DND-41 (cell line): ENCODE data around the gene ZNF143.

ENCODE experiments used
- EZH2 ChIP-seq: IDR thresholded peaks from 3 replicates; pipeline ENCODE4 v1.6.1; 2012; ENCODE audit warnings: borderline replicate concordance, low read depth, mild to moderate bottlenecking, moderate library complexity, low read length, inconsistent platforms; ENCODE audit not compliant: severe bottlenecking
- TF ChIP-seq, protein P1 (sequence below): IDR thresholded peaks from 2 replicates; pipeline ENCODE4 v1.5.1; 2012; ENCODE audit warnings: borderline replicate concordance, low read length, moderate library complexity, mild to moderate bottlenecking; ENCODE audit not compliant: poor library complexity, severe bottlenecking; ENCODE audit errors: extremely low read depth

DNA sequence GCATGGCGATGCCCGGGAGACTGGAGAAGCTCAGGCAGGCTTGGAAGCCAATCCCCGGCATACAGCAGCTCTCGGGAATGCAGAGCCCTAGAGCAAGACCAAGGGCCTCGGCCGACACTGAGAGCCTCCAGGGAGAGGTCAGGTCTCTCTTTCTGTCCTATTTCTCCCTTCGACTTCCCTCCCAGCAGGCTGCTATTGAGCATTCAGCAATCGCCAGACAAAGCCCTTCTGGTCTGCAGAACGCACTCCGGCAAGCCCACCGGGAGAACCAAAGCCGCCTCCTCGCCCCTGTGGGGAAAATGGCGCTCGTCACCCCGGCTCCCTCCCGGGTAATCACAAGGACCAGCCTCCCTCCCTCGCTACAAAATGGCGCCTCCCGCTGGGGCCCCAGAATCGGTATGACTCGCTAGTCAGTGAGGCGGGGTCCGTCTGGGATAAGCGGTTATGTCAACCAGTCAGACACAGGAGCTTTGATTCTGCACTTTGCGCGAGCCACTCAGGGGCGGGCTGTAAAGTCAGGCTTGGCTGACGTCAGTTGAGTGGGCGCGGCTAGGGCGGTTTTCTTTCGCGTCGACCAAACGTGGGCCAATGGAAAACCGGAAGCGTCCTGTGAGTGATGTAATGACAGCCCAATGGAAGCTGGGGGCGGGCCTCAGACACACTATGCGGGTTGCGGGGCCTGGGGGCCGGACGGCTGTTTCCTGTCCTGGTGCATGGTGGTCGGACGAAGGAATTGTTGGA lies at the start of gene ZNF143:
- TF ChIP-seq, protein P1, sequence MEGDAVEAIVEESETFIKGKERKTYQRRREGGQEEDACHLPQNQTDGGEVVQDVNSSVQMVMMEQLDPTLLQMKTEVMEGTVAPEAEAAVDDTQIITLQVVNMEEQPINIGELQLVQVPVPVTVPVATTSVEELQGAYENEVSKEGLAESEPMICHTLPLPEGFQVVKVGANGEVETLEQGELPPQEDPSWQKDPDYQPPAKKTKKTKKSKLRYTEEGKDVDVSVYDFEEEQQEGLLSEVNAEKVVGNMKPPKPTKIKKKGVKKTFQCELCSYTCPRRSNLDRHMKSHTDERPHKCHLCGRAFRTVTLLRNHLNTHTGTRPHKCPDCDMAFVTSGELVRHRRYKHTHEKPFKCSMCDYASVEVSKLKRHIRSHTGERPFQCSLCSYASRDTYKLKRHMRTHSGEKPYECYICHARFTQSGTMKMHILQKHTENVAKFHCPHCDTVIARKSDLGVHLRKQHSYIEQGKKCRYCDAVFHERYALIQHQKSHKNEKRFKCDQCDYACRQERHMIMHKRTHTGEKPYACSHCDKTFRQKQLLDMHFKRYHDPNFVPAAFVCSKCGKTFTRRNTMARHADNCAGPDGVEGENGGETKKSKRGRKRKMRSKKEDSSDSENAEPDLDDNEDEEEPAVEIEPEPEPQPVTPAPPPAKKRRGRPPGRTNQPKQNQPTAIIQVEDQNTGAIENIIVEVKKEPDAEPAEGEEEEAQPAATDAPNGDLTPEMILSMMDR, result no peak
- no peak for TF ChIP-seq EZH2
